Measurements from ENCODE around the gene C17orf114. TPM values are rescaled to one million over a fixed set of nuclear protein-coding genes. Genes with fewer than 3 reads are reported as not detected.

C17orf114 gene

Other genes with a start within 250 kb of the C17orf114 start
- gene MYBBP1A, start 246.9 kb downstream of the C17orf114 start, total RNA-seq: 10 to 100 TPM; 20.5 to 23.3 TPM
- 10 to 100 TPM; 12.2 to 19.6 TPM for gene MYBBP1A, start 246.9 kb downstream of the C17orf114 start, polyA plus RNA-seq
- 1 to 10 TPM in 1 of 2 donors, under 1 TPM in 1; 0.19 to 1.1 TPM for gene GGT6, start 241.8 kb downstream of the C17orf114 start, total RNA-seq
- gene GGT6, start 241.8 kb downstream of the C17orf114 start, polyA plus RNA-seq: under 1 TPM; 0.43 to 0.64 TPM
- not detected for gene SMTNL2, start 217.8 kb downstream of the C17orf114 start, total RNA-seq
- under 1 TPM; 0.13 to 0.29 TPM for gene SMTNL2, start 217.8 kb downstream of the C17orf114 start, polyA plus RNA-seq
- 1 to 10 TPM in 1 of 2 donors, not detected in 1; 1.7 TPM for gene ALOX15, start 160.7 kb downstream of the C17orf114 start, total RNA-seq
- gene ALOX15, start 160.7 kb downstream of the C17orf114 start, polyA plus RNA-seq: under 1 TPM in 1 of 2 donors, not detected in 1; 0.03 TPM
- 10 to 100 TPM; 14.2 to 14.8 TPM for gene PELP1, start 98.2 kb downstream of the C17orf114 start, total RNA-seq
- gene PELP1, start 98.2 kb downstream of the C17orf114 start, polyA plus RNA-seq: 10 to 100 TPM in 1 of 2 donors, 1 to 10 TPM in 1; 5.1 to 12.8 TPM
- gene ARRB2, start 91.7 kb downstream of the C17orf114 start, total RNA-seq: 10 to 100 TPM; 11.8 to 14.1 TPM
- gene ARRB2, start 91.7 kb downstream of the C17orf114 start, polyA plus RNA-seq: 10 to 100 TPM; 13.7 to 16.5 TPM
- 10 to 100 TPM; 11.2 to 11.5 TPM for gene MED11, start 70.9 kb downstream of the C17orf114 start, total RNA-seq
- gene MED11, start 70.9 kb downstream of the C17orf114 start, polyA plus RNA-seq: 10 to 100 TPM; 15.9 to 35.6 TPM
- gene ZMYND15, start 62.5 kb downstream of the C17orf114 start, total RNA-seq: under 1 TPM; 0.47 to 0.67 TPM
- 1 to 10 TPM in 1 of 2 donors, under 1 TPM in 1; 0.75 to 2.4 TPM for gene ZMYND15, start 62.5 kb downstream of the C17orf114 start, polyA plus RNA-seq
- gene CXCL16, start 62.4 kb downstream of the C17orf114 start, total RNA-seq: 10 to 100 TPM; 10.7 to 15.3 TPM
- gene CXCL16, start 62.4 kb downstream of the C17orf114 start, polyA plus RNA-seq: 10 to 100 TPM; 16.9 to 41.1 TPM
- gene TM4SF5, start 30.4 kb downstream of the C17orf114 start, total RNA-seq: 10 to 100 TPM; 20.1 to 32.5 TPM
- gene TM4SF5, start 30.4 kb downstream of the C17orf114 start, polyA plus RNA-seq: 100 to 1,000 TPM; 198 to 309 TPM
- gene VMO1, start 16.0 kb downstream of the C17orf114 start, total RNA-seq: 1 to 10 TPM; 1.7 to 1.8 TPM
- 1 to 10 TPM; 5.9 to 9.1 TPM for gene VMO1, start 16.0 kb downstream of the C17orf114 start, polyA plus RNA-seq
- gene GLTPD2, start 13.4 kb downstream of the C17orf114 start, total RNA-seq: 10 to 100 TPM; 15.1 to 34.5 TPM
- gene GLTPD2, start 13.4 kb downstream of the C17orf114 start, polyA plus RNA-seq: 10 to 100 TPM; 16.9 to 63.2 TPM
- gene PSMB6, start 6.2 kb downstream of the C17orf114 start, total RNA-seq: 10 to 100 TPM; 64.7 to 95.5 TPM
- 100 to 1,000 TPM; 155 to 219 TPM for gene PSMB6, start 6.2 kb downstream of the C17orf114 start, polyA plus RNA-seq
- gene PLD2, start 4.8 kb upstream of the C17orf114 start, total RNA-seq: 10 to 100 TPM in 1 of 2 donors, 1 to 10 TPM in 1; 3.5 to 15.8 TPM
- 1 to 10 TPM; 5.6 to 6.0 TPM for gene PLD2, start 4.8 kb upstream of the C17orf114 start, polyA plus RNA-seq
- gene MINK1, start 31.0 kb upstream of the C17orf114 start, total RNA-seq: 10 to 100 TPM; 25.6 to 30.6 TPM
- 10 to 100 TPM in 1 of 2 donors, 1 to 10 TPM in 1; 6.9 to 16.6 TPM for gene MINK1, start 31.0 kb upstream of the C17orf114 start, polyA plus RNA-seq
- 1 to 10 TPM; 1.1 to 2.3 TPM for gene C17orf107, start 97.2 kb upstream of the C17orf114 start, total RNA-seq
- gene C17orf107, start 97.2 kb upstream of the C17orf114 start, polyA plus RNA-seq: 1 to 10 TPM in 1 of 2 donors, under 1 TPM in 1; 0.19 to 5.9 TPM
- under 1 TPM; 0.19 to 0.84 TPM for gene CHRNE, start 100.8 kb upstream of the C17orf114 start, total RNA-seq
- gene CHRNE, start 100.8 kb upstream of the C17orf114 start, polyA plus RNA-seq: 1 to 10 TPM in 1 of 2 donors, under 1 TPM in 1; 0.47 to 3.1 TPM
- 1 to 10 TPM in 1 of 2 donors, not detected in 1; 2.3 TPM for gene GP1BA, start 129.9 kb upstream of the C17orf114 start, total RNA-seq
- gene GP1BA, start 129.9 kb upstream of the C17orf114 start, polyA plus RNA-seq: under 1 TPM; 0.03 to 0.18 TPM
- gene SLC25A11, start 137.7 kb upstream of the C17orf114 start, total RNA-seq: 10 to 100 TPM; 28.5 to 40.7 TPM
- gene SLC25A11, start 137.7 kb upstream of the C17orf114 start, polyA plus RNA-seq: 10 to 100 TPM; 51.3 to 54.1 TPM
- 10 to 100 TPM; 15.9 to 23.4 TPM for gene RNF167, start 137.9 kb upstream of the C17orf114 start, total RNA-seq
- gene RNF167, start 137.9 kb upstream of the C17orf114 start, polyA plus RNA-seq: 10 to 100 TPM; 25.4 to 72.6 TPM
- 100 to 1,000 TPM; 150 to 672 TPM for gene PFN1, start 146.2 kb upstream of the C17orf114 start, total RNA-seq
- 100 to 1,000 TPM; 568 to 592 TPM for gene PFN1, start 146.2 kb upstream of the C17orf114 start, polyA plus RNA-seq
- 10 to 100 TPM; 26.3 to 27.5 TPM for gene ENO3, start 148.8 kb upstream of the C17orf114 start, total RNA-seq
- gene ENO3, start 148.8 kb upstream of the C17orf114 start, polyA plus RNA-seq: 100 to 1,000 TPM in 1 of 2 donors, 10 to 100 TPM in 1; 34.1 to 117 TPM
- 10 to 100 TPM; 18.6 to 19.8 TPM for gene SPAG7, start 165.5 kb upstream of the C17orf114 start, total RNA-seq
- 10 to 100 TPM; 32.1 to 66.3 TPM for gene SPAG7, start 165.5 kb upstream of the C17orf114 start, polyA plus RNA-seq
- gene CAMTA2, start 185.3 kb upstream of the C17orf114 start, total RNA-seq: 1 to 10 TPM; 7.8 to 9.6 TPM
- gene CAMTA2, start 185.3 kb upstream of the C17orf114 start, polyA plus RNA-seq: 10 to 100 TPM; 14.3 to 17.6 TPM
- under 1 TPM; 0.28 to 0.42 TPM for gene INCA1, start 195.2 kb upstream of the C17orf114 start, total RNA-seq
- gene INCA1, start 195.2 kb upstream of the C17orf114 start, polyA plus RNA-seq: under 1 TPM; 0.68 to 0.75 TPM
- 10 to 100 TPM; 19.7 to 62.2 TPM for gene KIF1C, start 195.6 kb upstream of the C17orf114 start, total RNA-seq
- gene KIF1C, start 195.6 kb upstream of the C17orf114 start, polyA plus RNA-seq: 10 to 100 TPM; 10.4 to 53.8 TPM
- under 1 TPM in 1 of 2 donors, not detected in 1; 0.28 TPM for gene SLC52A1, start 233.1 kb upstream of the C17orf114 start, total RNA-seq
- gene SLC52A1, start 233.1 kb upstream of the C17orf114 start, polyA plus RNA-seq: under 1 TPM; 0.08 to 0.11 TPM